ENCODE measurements around the gene ABLIM2.

GRCh38 chr4:7941965-7942496, 216.6 kb downstream of the ABLIM2 start:
- TF ChIP-seq CTCF (IDR thresholded peaks at IDR 0.05 in 2 of 3, conservative IDR thresholded peaks at IDR 0.05 in 1 of 3; ENCODE audit: borderline replicate concordance in 1 of 3, insufficient read depth in 1 of 3, low read depth in 2 of 3, low read length in 2 of 3): no peak
- TF ChIP-seq POLR2A (IDR thresholded peaks at IDR 0.05; ENCODE audit: borderline replicate concordance, extremely low read depth, insufficient read depth, insufficient read length): no peak
- TF ChIP-seq CBX3 (IDR thresholded peaks at IDR 0.05; ENCODE audit: low read depth): no peak
- TF ChIP-seq RAD21 (IDR thresholded peaks at IDR 0.05; ENCODE audit: low read depth): no peak
- TF ChIP-seq EZH2phosphoT487 (IDR thresholded peaks at IDR 0.05; ENCODE audit: borderline replicate concordance): no peak
- no peak for TF ChIP-seq REST (IDR thresholded peaks at IDR 0.05; ENCODE audit: low read depth)
- no peak for TF ChIP-seq JUND (IDR thresholded peaks at IDR 0.05)
- TF ChIP-seq POLR2AphosphoS5 (IDR thresholded peaks at IDR 0.05; ENCODE audit: low read depth, low read length): no peak
- TF ChIP-seq SRF (IDR thresholded peaks at IDR 0.05; ENCODE audit: low read depth): no peak
- no peak for TF ChIP-seq TCF7L2 (IDR thresholded peaks at IDR 0.05; ENCODE audit: borderline replicate concordance, extremely low read depth, insufficient read depth, insufficient read length)
- no peak for TF ChIP-seq ZBTB33 (IDR thresholded peaks at IDR 0.05; ENCODE audit: extremely low read depth, insufficient replicate concordance, low read length)
- no peak for TF ChIP-seq ZFX (IDR thresholded peaks at IDR 0.05)
